Stimulated activated CD8-positive, alpha-beta memory T cell treated with anti-CD3 and anti-CD28 coated beads, Interleukin-4, amount 100 ng/mL, for 48 hours (primary cell): ENCODE measurements around the gene FAM209A.
A peak's percentile ranks its signal among the peaks of the same experiment; 100 is the strongest.
"Not testable (repeated sequence)": the region's sequence is repeated elsewhere in the genome, so short reads cannot be mapped to it uniquely, and the experiment has no call there.

ENCODE experiments used
- DNase-seq: peaks from one replicate; pipeline ENCODE4 v3.0.0-alpha.2; 2020

FAM209A gene, protein sequence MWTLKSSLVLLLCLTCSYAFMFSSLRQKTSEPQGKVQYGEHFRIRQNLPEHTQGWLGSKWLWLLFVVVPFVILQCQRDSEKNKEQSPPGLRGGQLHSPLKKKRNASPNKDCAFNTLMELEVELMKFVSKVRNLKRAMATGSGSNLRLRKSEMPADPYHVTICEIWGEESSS

DNA sequence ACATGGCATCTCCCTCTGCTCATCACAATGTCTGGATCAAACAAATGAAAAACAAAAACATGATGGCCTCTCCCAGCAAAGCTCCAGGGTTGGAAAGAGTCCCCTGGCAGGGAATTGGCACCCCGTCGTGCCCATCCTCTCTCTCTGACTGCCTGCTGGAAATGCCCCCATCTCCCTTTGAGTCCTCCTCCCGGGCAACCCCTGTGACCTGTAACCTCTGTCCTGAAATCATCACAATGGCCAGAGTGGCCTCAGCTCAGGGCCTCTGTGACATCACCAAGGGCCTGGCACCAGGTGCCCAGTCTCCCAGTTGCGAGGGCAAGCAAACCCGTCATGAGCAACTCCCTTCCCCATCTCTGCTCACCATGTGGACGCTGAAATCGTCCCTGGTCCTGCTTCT, at the start of gene FAM209A:
TSS of gene FAM209A (plus strand) at position 301 of the 400 bp plus-strand sequence. CDS start at position 366, 65 bp downstream.
- not testable (repeated sequence) for DNase-seq

DNA sequence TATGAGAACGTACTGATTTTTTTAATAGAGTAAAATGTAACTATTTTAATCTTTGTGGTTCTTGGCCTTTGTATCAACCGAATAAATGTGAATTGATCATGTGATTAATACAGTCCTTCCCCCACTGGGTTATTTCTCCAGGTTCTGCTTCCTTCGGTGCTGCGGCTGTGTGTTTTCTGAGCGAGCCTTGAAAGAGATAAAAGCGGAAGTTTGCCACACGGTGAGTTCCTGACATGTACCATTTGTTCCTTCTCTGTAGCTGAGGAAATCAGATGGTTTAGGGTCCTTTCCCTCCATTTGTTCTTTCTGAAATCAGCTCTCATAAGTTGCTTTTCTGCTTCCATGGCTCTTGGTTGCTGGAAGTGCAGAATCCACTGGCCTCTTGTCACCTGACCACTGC, 40.6 kb upstream of the FAM209A start:
- DNase-seq = no peak

DNA sequence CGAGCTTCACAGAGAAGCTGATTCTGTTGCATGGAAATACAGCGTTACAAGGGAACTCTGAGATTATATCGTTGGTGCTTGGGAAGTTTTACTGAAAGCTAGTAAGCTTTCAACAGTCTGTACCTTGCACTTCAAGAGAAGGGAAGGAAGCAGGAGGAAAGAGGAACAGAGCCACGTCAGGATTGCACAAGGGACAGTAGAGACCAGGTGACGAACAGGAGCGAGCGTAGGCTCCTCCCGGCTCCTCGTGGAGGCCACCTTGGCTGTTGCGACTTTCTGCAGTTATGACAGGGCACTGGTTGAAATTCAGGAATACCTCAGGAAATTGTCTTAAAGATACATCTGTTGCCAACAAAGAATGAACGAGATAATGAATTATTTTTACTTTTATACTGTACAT, 37.3 kb upstream of the FAM209A start:
- DNase-seq = no peak

DNA sequence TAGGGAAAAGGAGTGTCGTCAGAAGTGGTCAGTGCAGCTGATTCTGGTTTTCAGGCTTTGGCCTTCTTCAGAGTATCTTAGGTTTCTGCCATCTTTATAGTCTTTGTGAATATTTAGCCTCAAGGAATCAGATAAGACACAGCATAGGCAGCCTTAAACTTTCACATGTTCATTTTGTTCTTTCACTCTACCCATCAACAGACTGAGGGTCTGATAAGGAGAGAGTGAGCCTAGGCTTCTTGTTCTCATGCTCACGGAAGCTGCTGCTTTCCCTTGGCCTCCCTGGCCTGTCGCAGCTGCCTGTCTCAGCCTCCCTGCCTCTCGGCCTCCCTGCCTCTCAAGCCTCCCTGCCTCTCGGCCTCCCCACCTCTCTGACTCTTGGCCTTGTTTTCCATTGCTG, 36.0 kb upstream of the FAM209A start:
- no peak for DNase-seq

DNA sequence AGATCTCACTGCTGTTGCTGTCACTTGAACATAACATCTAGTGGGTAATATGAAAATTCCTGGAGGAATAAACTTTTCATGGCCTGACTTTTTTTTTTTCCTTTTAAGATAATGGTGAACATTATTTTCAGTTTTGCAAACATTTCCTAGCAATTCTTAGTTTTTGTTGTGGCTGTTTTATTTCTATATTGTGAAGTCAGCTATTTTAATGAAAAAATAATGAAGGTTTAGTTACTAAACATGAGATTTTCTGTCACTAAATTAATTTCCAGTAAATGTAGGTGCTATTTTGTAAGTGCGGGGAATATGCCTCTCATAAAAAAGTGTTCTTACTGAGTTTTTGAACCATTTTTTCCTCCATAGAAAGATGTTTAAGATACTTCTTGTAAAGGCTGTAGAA, 23.4 kb upstream of the FAM209A start:
- no peak for DNase-seq

DNA sequence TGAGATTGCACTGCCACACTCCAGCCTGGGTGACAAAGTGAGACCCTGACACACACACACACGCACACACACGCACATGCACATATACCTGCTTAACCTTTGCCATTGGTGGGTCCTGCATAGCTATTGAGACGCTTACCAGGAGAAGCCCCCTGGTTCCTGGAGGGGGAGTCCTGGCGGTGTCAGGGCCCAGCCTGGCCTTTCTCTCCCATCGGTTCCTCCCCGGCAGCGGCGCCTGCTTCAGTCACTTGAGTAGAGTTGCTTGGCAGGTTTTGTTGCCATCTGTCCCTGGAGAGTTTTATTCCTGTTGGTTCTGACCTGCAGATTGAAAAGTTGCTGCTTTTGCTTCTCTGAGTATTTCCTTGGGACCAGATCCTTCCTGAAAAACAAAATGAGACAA, 20.6 kb upstream of the FAM209A start:
- DNase-seq = no peak

DNA sequence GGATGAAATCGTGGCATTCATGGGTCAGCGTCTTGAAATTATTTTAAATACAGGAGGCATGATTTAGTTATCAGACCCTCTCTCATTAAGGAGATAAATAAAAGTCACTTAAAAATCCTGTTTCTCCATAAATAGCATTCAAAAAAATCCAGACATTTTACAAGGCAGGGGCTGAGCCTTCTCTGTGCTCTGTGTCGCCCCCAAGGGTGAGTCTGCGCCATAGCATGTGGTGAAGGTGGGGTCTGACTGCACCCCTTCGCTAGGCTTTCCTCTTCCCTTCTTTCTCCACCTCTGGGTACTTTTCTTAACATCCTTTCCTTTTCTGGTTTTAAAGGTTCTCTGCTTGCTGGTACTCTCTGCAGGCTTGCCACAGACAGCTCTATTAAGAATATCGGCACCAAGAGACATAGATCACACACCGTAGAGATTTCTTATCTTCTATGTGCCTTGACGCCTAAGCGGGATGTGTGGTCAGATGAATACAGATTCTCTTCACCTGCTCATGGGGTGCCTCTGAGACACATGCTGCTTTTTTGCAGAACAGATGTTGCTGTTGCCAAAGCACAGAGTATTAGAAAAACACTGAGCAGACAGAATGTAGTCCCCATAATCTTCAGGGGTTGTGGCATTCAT, 20.1 kb upstream of the FAM209A start:
- DNase-seq = peak; percentile 55

DNA sequence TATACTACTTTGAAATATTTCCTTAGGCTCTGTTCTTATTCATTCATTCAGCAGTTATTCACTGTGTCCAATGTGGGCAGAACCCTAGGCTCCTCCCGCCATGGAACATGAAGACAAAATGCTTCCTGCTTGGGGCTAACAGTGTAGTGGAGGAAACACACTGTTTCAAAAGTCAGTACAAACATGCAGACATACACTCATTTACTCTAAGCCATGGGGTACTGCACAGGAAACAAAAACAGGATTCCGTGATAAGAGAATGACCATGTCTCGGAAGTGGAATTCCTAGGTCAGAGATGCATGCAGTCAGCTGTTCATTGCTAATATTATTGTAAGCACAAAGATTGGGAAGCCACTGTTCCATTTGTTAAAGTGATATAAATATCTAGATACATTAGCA, 18.4 kb upstream of the FAM209A start:
- no peak for DNase-seq

DNA sequence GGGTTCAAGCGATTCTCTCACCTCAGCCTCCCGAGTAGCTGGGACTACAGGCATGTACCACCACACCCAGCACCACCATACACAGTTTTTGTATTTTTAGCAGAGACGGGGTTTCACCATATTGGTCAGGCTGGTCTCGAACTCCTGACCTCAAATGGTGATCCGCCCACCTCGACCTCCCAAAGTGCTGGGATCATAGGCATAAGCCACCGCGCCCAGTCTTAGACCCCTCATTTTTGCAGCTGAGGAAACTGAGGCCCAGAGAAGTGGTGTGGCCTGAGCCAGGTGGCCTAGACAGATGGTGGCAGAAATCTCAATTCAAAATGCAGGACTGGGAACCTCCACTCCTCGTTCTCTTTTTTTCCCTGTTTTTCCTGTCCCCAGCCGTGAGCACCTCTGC, 12.6 kb upstream of the FAM209A start:
- DNase-seq = no peak

DNA sequence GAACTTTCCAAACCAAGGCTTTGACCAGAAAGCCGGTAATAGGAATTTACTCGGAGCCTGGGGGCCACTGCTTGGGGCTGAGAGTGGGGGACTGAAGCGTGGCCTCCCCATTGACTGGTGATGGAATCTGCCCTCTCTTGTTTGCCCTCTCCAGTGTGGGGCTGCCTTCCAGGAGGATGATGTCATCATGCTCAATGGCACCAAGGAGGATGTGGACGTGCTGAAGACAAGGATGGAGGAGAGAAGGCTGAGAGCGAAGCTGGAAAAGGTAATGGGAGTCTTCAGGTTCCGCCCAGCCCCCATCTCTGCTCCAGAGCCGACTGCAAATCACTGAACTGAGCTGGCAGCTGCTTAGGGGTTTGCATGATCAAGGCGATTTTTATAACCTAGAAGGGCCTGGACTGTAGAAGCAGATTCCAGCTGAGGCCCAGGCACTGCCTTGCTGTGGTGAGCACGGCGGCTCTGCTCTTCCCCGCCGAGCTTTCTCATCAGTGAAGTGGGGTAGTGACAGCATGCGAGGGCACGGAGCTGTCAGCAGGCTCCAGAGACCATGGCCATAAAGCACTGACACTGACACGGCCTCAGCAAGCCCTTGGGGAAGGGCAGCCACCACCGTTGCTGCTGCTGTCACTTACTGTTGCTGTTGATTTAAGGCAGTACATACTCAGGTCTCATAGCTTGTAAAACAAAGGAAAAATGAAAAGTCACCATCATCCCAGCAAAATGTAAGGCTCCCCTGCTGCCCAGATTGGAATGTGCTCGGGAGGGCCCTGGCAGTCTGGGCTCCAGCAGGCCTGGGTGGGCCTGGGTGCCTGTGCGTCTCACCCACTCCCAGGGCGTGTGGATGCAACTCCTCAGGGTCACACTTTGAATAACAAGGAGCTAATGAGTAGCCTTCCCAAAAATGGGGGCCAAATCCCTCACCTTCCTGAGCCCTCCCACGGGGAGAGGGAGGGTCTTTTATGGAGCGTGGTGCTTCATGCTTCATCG, 11.1 kb upstream of the FAM209A start:
- no peak for DNase-seq

DNA sequence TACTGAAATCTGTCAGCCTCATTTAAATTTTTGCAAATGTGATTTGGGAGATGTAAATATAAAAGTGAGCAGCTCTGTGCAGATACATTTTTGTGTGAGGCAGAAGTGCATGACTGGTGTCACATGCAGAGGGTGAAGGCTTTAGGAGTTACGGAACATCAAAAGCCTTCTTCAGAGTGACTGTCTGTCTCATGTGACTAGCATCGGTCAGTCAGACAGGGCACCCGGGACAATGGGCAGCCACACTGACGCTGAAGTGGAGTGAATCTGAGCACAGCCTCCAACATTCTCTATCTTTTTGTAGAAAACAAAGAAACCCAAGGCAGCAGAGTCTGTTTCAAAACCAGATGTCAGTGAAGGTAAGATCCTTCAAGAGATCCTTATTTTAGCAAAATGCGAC, 7.9 kb upstream of the FAM209A start:
- DNase-seq = no peak

DNA sequence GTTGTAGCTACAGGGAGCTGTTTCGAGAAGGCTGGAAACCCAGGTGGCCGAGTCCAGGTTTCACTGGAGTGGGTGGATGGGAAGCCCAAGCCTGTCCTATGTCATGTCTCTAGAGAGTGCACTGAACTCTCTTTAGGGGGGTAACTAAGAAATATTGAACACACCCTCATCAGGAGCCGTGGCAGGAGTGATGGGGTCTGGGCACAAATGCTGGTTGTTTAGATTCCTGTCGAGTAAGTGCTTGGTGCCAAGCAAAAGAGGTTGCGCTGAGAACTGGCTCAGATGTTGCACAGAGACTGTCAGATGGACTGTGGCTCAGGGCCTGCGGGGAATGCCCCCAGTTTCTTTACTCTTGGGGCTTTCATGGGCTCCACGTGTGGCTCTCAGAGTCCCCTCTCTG, 7.3 kb upstream of the FAM209A start:
- no peak for DNase-seq

DNA sequence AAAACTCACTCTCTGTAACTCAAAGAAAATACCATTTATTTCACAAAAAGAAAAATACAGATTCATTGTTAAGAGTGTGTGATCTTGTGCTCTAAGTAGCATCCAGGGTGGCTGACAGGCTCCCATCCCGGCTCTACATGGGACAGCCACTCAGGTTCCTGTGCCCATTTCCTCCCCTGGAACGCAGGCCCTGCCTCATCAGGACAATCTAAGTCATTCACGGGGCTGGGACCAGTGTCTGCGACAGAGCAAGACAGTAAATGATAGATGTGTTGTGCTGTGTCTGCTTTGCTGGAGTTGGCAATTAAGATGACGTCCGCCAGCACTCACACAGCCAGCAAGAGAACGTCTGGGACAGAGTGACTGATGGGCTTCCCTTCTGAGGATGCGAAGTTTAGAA, 6.9 kb upstream of the FAM209A start:
- no peak for DNase-seq

DNA sequence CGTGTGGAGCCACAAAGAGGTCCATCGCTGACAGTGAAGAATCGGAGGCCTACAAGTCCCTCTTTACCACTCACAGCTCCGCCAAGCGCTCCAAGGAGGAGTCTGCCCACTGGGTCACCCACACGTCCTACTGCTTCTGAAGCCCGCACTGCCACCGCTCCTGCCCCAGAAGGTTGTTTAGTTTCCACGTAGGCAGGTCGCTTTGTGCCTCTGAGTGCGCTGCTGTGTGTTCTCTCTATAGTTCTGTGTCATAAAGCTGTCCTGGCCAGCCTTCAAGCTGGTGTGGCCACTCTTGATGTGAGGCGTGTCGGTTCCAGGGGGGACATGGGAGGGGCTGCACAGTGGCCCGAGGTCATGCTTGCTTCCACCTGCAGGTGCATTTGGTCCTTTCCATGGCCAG, 6.4 kb upstream of the FAM209A start:
- no peak for DNase-seq

DNA sequence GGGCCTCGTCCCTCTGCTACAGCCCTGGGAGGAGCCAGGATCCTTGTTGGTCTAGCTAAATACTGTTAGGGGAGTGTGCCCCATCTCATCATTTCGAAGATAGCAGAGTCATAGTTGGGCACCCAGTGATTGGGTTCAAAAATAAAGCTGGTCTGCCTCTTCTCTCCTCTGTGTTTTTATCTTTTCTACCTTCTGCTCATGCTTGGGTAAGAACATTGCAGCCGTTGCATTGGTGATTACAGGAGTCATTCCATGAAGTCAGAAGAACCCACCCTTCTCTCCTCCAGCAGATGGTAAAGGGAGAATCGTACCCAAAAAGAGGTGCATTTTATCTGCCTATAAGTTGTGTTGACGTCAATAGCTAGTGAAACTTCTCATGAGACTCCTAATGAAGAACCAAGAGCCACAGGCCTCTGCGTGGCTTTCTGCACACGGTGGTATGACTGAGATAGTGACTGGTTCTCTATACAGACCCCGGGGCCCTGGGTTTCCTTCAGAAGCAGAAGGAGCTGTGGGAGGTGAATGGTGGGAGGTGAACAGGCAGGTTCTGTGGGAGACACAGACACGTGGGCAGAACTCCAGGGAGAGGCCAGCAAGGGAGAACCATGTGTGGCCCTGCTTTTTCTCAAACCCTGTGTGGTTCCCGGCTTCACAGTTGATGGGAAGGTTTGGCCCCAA, 5.7 kb upstream of the FAM209A start:
- no peak for DNase-seq

DNA sequence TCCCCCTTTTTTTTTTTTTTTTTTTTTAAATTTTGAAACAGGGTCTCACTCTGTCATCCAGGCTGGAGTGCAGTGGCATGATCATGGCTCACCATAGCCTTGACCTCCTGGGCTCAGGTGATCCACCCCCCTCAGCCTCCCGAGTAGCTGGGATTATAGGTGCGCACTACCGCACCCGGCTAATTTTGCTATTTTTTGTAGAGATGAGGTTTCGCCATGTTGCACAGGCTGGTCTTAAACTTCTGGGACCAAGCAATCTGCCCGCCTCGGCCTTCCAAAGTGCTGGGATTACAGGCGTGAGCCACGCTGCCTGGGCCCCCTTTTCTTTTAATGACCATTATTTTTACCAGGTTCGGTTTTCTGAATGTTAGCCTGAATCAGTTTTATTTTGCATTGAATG, 5.0 kb upstream of the FAM209A start:
- DNase-seq = no peak

DNA sequence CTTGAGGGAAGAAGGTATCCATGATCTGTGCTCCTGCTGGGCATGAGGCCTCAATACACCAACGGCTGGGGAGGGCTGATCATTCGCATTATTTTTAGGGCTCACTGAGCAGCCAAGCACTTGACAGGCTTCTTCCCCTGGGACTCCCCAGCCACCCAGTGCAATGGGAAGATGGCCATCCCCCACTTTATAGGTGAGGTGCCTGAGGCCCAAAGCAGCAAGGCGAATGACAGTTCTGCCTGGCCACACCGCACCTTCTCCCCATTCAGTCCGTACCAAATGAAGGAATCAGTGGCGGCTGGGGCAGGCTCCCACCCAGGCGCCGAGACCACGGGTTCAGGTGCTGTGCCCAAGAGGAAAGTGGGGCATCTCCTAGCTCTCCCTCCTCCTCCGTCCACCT, 4.4 kb upstream of the FAM209A start:
- DNase-seq = no peak

DNA sequence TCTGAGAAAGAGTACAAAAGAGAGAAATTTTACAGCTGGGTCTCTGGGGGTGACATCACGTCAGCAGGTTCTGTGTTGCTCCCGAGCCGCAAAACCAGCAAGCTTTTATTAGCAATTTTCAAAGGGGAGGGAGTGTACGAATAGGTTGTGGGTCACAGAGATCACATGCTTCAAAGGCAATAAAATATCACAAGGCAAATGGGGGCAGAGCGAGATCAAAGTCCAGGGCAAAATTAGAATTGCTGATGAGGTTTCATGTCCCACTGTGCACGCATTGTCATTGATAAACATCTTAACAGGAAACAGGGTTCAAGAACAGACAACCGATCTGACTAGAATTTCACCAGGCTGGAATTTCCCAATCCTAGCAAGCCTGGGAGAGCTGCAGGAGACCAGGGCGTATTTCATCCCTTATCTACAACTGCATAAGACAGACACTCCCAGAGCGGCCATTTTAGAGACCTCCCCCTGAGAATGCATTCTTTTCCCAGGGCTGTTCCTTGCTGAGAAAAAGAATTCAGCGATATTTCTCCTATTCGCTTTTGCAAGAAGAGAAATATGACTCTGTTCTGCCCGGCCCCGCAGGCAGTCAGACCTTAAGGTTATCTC, 3.7 kb upstream of the FAM209A start:
- not testable (repeated sequence) for DNase-seq

DNA sequence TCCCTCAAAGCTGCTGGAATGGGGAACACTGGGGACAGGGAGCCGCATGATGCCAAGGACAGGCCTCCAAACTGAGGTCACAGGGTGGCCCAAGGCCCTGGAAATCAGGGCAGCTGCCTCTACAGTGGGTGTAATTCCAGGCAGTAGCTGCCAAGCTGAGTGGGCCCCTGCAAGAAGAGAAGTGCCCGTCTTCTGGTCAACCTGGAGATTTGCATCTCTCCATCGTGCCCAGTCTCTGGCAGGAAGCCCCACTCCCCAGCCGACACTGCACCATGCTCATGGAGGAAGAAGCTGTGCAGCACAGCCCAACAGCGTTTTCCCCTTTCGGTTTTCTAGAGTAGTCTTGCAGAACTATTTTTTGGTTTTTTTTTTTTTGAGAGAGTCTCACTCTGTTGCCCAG, 2.2 kb upstream of the FAM209A start:
- no peak for DNase-seq

DNA sequence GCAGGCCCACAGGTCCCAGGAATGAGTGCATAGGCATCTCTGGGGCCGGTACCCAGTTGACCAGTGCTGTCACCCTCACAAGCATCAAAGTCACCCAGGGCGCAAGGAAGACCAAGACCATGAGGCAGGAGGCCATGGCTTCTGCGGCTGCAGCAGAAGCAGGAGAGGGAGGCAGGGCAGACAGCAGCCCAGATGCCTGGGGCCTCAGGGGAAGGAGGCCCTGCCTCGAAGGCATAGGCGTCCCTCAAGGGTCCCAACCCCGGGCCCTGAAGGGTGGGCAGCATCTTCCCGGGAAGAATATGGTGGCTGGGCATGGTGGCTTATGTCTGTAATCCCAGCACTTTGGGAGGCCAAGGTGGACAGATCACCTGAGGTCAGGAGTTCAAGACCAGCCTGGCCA, 3.0 kb downstream of the FAM209A start:
- DNase-seq = no peak

DNA sequence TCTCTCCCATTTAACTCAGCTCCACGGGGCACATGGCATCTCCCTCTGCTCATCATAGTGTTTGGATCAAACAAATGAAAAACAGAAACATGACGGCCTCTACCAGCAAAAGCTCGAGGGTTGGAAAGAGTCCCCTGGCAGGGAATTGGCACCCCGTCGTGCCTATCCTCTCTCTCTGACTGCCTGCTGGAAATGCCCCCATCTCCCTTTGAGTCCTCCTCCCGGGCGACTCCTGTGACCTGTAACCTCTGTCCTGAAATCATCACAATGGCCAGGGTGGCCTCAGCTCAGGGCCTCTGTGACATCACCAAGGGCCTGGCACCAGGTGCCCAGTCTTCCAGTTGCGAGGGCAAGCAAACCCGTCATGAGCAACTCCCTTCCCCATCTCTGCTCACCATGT, 8.4 kb downstream of the FAM209A start, which contains the start of gene FAM209B:
TSS of gene FAM209B (plus strand) at position 301 of the 400 bp plus-strand sequence. CDS start at position 397, 96 bp downstream.
- not testable (repeated sequence) for DNase-seq

DNA sequence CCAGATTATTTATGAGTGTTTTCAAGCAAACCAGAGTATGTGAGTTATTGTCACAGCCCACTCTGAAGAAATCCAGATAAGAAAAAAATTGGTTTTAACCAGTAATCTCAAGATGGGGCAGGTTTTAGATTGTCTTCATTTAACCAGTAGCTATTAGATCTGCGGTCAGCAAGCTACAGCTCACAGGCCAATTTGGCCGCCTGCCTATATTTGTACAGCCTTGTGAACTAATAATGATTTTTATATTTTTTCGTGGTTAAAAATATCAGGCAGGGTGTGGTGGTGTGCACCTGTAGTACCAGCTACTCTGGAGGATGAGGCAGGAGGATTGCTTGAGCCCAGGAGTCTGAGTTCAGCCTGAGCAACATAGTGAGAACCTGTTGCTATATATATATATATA, 13.5 kb downstream of the FAM209A start:
- DNase-seq = no peak

DNA sequence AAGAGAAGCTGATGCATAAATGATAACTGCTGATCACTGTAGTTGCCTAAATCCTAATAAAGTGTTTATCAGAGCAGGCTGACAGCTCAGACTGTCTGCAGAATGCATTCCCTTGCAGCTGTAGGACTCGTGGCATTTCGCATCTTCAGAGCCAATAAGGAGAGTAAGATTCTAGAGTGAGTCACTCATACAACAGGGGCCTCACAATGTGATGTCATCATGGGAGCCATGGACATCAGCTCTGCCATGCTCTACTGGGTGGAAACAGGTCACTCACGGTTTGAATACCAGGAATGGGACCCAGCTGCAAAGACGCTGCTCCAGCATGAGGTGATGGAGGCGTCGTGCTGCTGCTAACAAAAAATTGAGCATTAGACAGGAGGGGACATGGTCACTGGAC, 15.9 kb downstream of the FAM209A start:
- DNase-seq = no peak
